ENCODE measurements around the gene GLT1D1. TPM values are rescaled to one million over a fixed set of nuclear protein-coding genes. Genes with fewer than 3 reads are reported as not detected.
"Not testable (repeated sequence)": the region's sequence is repeated elsewhere in the genome, so short reads cannot be mapped to it uniquely, and the experiment has no call there.

Gene GLT1D1
- total RNA-seq, 1 experiment from 2014 or later, result 0.07 TPM

- in situ Hi-C loops (cut with HindIII; ENCODE audit: low pct_unique_long_range_greater_than_20kb, low sequenced_read_pairs); DNase-seq (ENCODE audit: low read depth): not testable (repeated sequence)
Measured at GRCh38 chr12:128846671-128847070, 6.6 kb upstream of the GLT1D1 start.

- in situ Hi-C loops (cut with HindIII; ENCODE audit: low pct_unique_long_range_greater_than_20kb, low sequenced_read_pairs), result no loop called here
- no peak for DNase-seq (ENCODE audit: low read depth)
Measured at GRCh38 chr12:128848371-128848770, 4.9 kb upstream of the GLT1D1 start.

GRCh38 chr12:128849806-128850205 is 3.5 kb upstream of the GLT1D1 start:
- DNase-seq (ENCODE audit: low read depth); in situ Hi-C loops (cut with HindIII; ENCODE audit: low pct_unique_long_range_greater_than_20kb, low sequenced_read_pairs): not testable (repeated sequence)

- in situ Hi-C loops (cut with HindIII; ENCODE audit: low pct_unique_long_range_greater_than_20kb, low sequenced_read_pairs), result no loop called here
- no peak for DNase-seq (ENCODE audit: low read depth)
Measured at GRCh38 chr12:128850400-128850799, 2.9 kb upstream of the GLT1D1 start.

- in situ Hi-C loops (cut with HindIII; ENCODE audit: low pct_unique_long_range_greater_than_20kb, low sequenced_read_pairs); DNase-seq (ENCODE audit: low read depth): not testable (repeated sequence)
Measured at GRCh38 chr12:128851429-128851828, 1.8 kb upstream of the GLT1D1 start.

GRCh38 chr12:128852026-128852698 is 1.1 kb upstream of the GLT1D1 start:
- in situ Hi-C loops (cut with HindIII; ENCODE audit: low pct_unique_long_range_greater_than_20kb, low sequenced_read_pairs), result no loop called here
- DNase-seq (ENCODE audit: low read depth), result no peak

GRCh38 chr12:128853600-128854197 is 421 bp downstream of the GLT1D1 start:
- in situ Hi-C loops (cut with HindIII; ENCODE audit: low pct_unique_long_range_greater_than_20kb, low sequenced_read_pairs), result no loop called here
- DNase-seq (ENCODE audit: low read depth), result no peak

- in situ Hi-C loops (cut with HindIII; ENCODE audit: low pct_unique_long_range_greater_than_20kb, low sequenced_read_pairs), result no loop called here
Measured at GRCh38 chr12:128856035-128856790, 2.9 kb downstream of the GLT1D1 start.

GRCh38 chr12:128856791-128857078 is 3.5 kb downstream of the GLT1D1 start:
- in situ Hi-C loops (cut with HindIII; ENCODE audit: low pct_unique_long_range_greater_than_20kb, low sequenced_read_pairs), result no loop called here
- DNase-seq (ENCODE audit: low read depth), result no peak

More at GRCh38 chr12:128856035-128856790, 2.9 kb downstream of the GLT1D1 start:
- DNase-seq (ENCODE audit: low read depth), result no peak

- in situ Hi-C loops (cut with HindIII; ENCODE audit: low pct_unique_long_range_greater_than_20kb, low sequenced_read_pairs), result no loop called here
- no peak for DNase-seq (ENCODE audit: low read depth)
Measured at GRCh38 chr12:128857133-128857763, 4.0 kb downstream of the GLT1D1 start.

- no peak for DNase-seq (ENCODE audit: low read depth)
- in situ Hi-C loops (cut with HindIII; ENCODE audit: low pct_unique_long_range_greater_than_20kb, low sequenced_read_pairs), result no loop called here
Measured at GRCh38 chr12:128859311-128859710, 6.0 kb downstream of the GLT1D1 start.

- peak; percentile 68 for DNase-seq (ENCODE audit: low read depth)
- in situ Hi-C loops (cut with HindIII; ENCODE audit: low pct_unique_long_range_greater_than_20kb, low sequenced_read_pairs), result no loop called here
Measured at GRCh38 chr12:128861226-128862016, 8.1 kb downstream of the GLT1D1 start.

- DNase-seq (ENCODE audit: low read depth), result no peak
- in situ Hi-C loops (cut with HindIII; ENCODE audit: low pct_unique_long_range_greater_than_20kb, low sequenced_read_pairs), result no loop called here
Measured at GRCh38 chr12:128863957-128864356, 10.7 kb downstream of the GLT1D1 start.

- in situ Hi-C loops (cut with HindIII; ENCODE audit: low pct_unique_long_range_greater_than_20kb, low sequenced_read_pairs), result no loop called here
- no peak for DNase-seq (ENCODE audit: low read depth)
Measured at GRCh38 chr12:128864516-128865186, 11.4 kb downstream of the GLT1D1 start.

GRCh38 chr12:128867466-128867865 is 14.2 kb downstream of the GLT1D1 start:
- in situ Hi-C loops (cut with HindIII; ENCODE audit: low pct_unique_long_range_greater_than_20kb, low sequenced_read_pairs), result no loop called here

GRCh38 chr12:128871516-128871892 is 18.2 kb downstream of the GLT1D1 start:
- DNase-seq (ENCODE audit: low read depth), result no peak
- in situ Hi-C loops (cut with HindIII; ENCODE audit: low pct_unique_long_range_greater_than_20kb, low sequenced_read_pairs), result no loop called here

More at GRCh38 chr12:128867466-128867865, 14.2 kb downstream of the GLT1D1 start:
- DNase-seq (ENCODE audit: low read depth), result no peak

GRCh38 chr12:128872303-128872702 is 19.0 kb downstream of the GLT1D1 start:
- DNase-seq (ENCODE audit: low read depth), result no peak
- in situ Hi-C loops (cut with HindIII; ENCODE audit: low pct_unique_long_range_greater_than_20kb, low sequenced_read_pairs), result no loop called here

- in situ Hi-C loops (cut with HindIII; ENCODE audit: low pct_unique_long_range_greater_than_20kb, low sequenced_read_pairs), result no loop called here
- no peak for DNase-seq (ENCODE audit: low read depth)
Measured at GRCh38 chr12:128876559-128876958, 23.3 kb downstream of the GLT1D1 start.

Measured in Caki2 (cell line).